ENCODE results near the gene KIF5B.

- TF ChIP-seq CTCF (conservative IDR thresholded peaks at IDR 0.05; ENCODE audit: low read depth, low read length) = no peak
- no peak for TF ChIP-seq EZH2phosphoT487 (IDR thresholded peaks at IDR 0.05; ENCODE audit: borderline replicate concordance, low read length)
Observed at GRCh38 chr10:32073128-32073527, 16.9 kb upstream of the KIF5B start.

All from PC-3 (cell line).